Mesenteric fat pad (tissue), 1 donor: ENCODE results near the gene SMIM8. TPM values are rescaled to one million over a fixed set of nuclear protein-coding genes. Genes with fewer than 3 reads are reported as not detected.

Experiments
- DNase-seq: peaks from one replicate; pipeline ENCODE4 v3.0.0-alpha.2; 2020; ENCODE audit warnings: low spot score
- total RNA-seq: library from RNA; stranded (reverse); fragmentation: NEBNext Ultra II Directional; extraction: Animal tissue kit (Norgen Biotek cat#: 25700); gene quantifications from one replicate; pipeline ENCODE4 v1.2.1, GENCODE V29; 2021
- donor health status: DM: yes; HTN: yes; CAD: no.

The SMIM8 gene
- total RNA-seq, 1 donor from 2014 or later, result 6.2 TPM

- DNase-seq, result no peak
These were observed 11.3 kb downstream of the SMIM8 start for GRCh38 chr6:87333591-87334181.

- no peak for DNase-seq
These were observed 12.3 kb downstream of the SMIM8 start for GRCh38 chr6:87334683-87335082.

- DNase-seq, result no peak
These were observed 14.0 kb downstream of the SMIM8 start for GRCh38 chr6:87336367-87336766.

GRCh38 chr6:87340230-87340629 lies 17.8 kb downstream of the SMIM8 start:
- DNase-seq, result no peak

- DNase-seq, result no peak
These were observed 18.8 kb downstream of the SMIM8 start for GRCh38 chr6:87341158-87341557.

- no peak for DNase-seq
These were observed 19.5 kb downstream of the SMIM8 start for GRCh38 chr6:87341899-87342298.

GRCh38 chr6:87342829-87343228 lies 20.4 kb downstream of the SMIM8 start:
- no peak for DNase-seq

- no peak for DNase-seq
These were observed 22.3 kb downstream of the SMIM8 start, which contains the start of gene C6orf163 for GRCh38 chr6:87344731-87345130. TSS of gene C6orf163 (plus strand) at chr6:87344813. CDS start at chr6:87345100, 287 bp downstream.

- DNase-seq, result no peak
These were observed 24.3 kb downstream of the SMIM8 start for GRCh38 chr6:87346700-87347099.

GRCh38 chr6:87349896-87350295 lies 27.5 kb downstream of the SMIM8 start:
- DNase-seq, result no peak

- DNase-seq, result no peak
These were observed 28.1 kb downstream of the SMIM8 start for GRCh38 chr6:87350516-87350915.

GRCh38 chr6:87351583-87351982 lies 29.2 kb downstream of the SMIM8 start:
- DNase-seq, result no peak

GRCh38 chr6:87356181-87356580 lies 33.8 kb downstream of the SMIM8 start:
- DNase-seq, result no peak

- no peak for DNase-seq
These were observed 35.2 kb downstream of the SMIM8 start for GRCh38 chr6:87357479-87358196.

- no peak for DNase-seq
These were observed 42.3 kb downstream of the SMIM8 start for GRCh38 chr6:87364602-87365252.

GRCh38 chr6:87366072-87366827 lies 43.9 kb downstream of the SMIM8 start:
- DNase-seq, result no peak

- DNase-seq, result no peak
These were observed 44.5 kb downstream of the SMIM8 start for GRCh38 chr6:87366899-87367298.

GRCh38 chr6:87373377-87373776 lies 51.0 kb downstream of the SMIM8 start:
- no peak for DNase-seq

- DNase-seq, result no peak
These were observed 52.9 kb downstream of the SMIM8 start for GRCh38 chr6:87375315-87375714.

- DNase-seq, result no peak
These were observed 54.3 kb downstream of the SMIM8 start for GRCh38 chr6:87376643-87377042.

GRCh38 chr6:87378947-87379346 lies 56.6 kb downstream of the SMIM8 start:
- no peak for DNase-seq

- DNase-seq, result no peak
These were observed 60.5 kb downstream of the SMIM8 start for GRCh38 chr6:87382861-87383260.
